GM19238 (cell line): ENCODE results near the gene SRPK2.

Experiments
- DNase-seq: peaks from one replicate; pipeline ENCODE4 v3.0.0; 2011; ENCODE audit warnings: low spot score; ENCODE audit not compliant: insufficient read length

SRPK2 gene

GRCh38 chr7:105224884-105225651 is 163.7 kb downstream of the SRPK2 start:
- DNase-seq: no peak

GRCh38 chr7:105222953-105223352 is 165.8 kb downstream of the SRPK2 start:
- DNase-seq: no peak

DNA sequence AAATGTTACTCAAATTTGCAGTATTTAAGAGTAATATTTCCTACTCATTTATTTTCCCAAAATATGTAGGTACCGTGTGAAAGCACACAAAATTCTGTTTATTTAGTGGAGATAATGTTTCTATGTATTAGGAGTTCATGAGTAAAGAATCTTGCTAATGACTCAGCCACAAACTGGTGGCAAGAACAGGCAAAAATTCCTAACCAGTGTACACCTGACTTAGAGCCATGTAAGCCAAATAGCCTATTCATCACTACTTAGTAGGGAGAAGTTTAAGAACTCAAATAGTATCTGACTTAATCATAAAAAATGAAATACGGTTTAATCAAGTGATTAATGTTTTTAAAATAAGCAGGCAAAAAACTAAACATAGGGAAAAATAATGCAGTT is 169.0 kb downstream of the SRPK2 start:
- no peak for DNase-seq

DNA sequence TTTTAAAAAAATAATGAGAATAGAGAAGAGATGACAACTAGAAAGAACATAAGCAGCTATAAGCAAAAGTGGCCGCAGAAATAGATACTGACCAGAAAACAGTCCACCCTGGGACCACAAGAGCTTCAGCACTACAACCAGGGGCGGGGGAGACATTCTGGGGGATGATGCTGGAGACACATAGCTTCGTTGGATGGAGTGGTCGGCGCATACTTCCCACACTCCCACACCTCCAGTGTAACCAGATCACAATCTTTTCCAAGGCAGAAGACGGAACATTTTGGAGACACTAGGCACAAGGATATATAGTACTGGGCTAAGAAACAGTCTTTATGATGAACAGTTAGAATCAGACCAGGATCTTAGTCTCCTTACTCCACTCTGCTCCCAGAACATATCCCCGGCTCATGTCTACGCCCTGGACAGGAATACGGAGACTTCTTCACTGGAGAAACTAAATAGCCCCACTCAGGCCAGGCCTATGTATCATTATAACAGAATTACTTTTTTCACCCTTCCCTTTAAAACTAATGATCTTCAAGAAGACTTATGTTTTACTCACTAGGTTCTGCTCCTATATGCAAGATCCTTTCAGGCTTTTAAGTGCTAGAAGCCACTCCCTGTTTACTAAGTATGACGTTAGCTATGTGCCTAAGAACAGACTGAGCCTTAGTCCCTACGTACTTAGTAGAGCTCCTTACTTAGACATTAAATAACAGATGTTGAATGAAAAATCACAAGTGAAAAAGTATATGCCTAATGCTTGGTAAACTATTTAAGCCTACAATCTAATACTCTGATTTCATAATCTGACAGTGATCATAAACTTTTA is 169.6 kb downstream of the SRPK2 start:
- no peak for DNase-seq

GRCh38 chr7:105218215-105218614 is 170.5 kb downstream of the SRPK2 start:
- DNase-seq: no peak

DNA sequence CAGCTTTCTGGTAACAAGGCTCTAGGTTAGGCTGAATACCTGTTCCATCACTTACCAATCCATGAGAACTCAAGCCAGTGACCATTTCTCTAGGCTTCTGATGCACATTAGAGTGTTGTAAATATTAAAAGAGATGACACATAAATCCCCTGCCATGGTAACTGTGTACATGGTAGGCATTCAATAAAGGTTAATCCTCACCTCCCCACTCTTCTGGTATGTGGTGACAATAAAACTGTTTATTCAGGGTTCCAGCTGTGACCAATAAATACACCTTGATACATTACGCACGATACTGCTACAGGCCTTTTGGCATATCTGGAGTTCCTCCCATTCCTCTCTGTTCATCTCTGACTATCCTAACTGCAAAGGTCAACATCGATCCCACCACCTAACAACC is 171.9 kb downstream of the SRPK2 start:
- no peak for DNase-seq

DNA sequence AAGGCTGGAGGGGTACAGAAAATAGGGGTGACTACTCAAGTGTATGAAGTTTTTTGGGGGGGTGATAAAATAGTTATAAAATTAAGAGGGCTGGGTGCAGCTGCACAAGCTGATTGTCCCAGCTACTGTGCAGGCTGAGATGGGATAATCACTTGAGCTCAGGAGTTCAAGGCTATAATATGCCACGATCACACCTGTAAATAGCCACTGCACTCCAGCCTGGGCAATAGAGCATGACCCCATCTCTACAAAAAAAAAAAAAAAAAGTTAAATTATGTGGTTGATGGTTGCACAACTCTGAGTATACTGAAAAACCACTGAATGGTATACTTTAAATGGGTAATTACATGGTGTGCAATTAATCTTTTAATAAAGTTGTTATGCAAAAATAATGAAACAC is 172.9 kb downstream of the SRPK2 start:
- no peak for DNase-seq

- no peak for DNase-seq
These were observed 173.5 kb downstream of the SRPK2 start for GRCh38 chr7:105215182-105215581.

DNA sequence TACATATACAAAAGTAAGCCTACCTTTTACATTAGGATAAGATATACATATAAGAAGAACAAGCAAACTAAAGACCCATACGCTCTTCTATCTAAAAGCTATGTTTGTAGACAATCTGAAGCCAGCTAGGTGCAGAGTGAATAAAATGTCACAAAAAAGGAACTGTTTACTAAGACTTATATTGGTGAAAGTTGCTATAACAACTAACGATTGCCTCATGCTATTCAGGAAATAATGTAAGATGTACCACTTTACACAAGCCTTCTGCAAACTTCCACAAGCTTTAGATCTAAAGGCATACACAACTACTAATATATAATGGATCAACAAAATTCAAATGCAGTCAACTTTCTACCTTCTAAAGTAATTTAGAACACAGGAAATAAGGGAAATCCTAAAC is 175.1 kb downstream of the SRPK2 start:
- no peak for DNase-seq

GRCh38 chr7:105212212-105212611 is 176.5 kb downstream of the SRPK2 start:
- no peak for DNase-seq

DNA sequence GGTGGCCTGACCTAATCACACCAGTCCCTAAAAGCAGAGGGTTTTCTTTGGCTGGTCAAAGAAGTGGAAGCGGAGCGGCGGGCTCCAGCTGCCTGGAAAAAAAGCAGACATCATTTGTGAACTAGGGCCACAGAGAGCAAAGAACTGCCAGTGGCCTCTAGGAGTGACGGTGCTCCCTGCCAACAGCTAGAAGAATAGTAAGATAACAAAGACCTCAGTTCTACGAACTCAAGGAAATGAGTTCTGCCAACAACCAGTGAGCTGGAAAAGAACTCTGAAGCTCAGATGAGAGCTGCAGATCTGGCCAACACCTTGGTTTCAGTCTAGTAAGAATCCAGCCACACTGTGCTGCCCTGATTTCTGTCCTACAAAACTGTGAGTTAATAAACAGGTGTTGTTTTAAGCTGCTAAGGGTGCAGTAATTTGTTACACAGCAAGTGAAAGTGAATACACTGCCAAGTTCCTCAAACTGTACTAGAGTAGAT is 178.0 kb downstream of the SRPK2 start:
- DNase-seq: peak; percentile 18

DNA sequence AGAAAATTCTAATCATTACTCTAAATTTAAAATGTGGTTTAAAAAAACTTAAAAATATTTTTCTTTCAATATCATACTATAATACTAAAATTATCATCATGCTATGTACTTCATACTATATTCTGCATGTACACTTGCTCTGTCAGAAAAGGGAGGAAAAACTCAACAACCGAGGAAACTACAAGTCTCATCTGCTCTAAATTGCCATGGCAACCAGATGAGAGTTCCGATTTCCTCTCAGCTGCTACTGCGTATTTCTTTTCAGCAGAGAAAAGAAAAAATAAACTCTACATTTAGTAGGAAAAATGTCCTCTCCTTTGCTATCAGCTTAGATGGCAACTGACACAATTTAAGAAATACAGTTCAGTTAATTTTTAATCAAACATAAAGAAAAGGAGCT is 178.9 kb downstream of the SRPK2 start:
- no peak for DNase-seq

GRCh38 chr7:105209433-105209832 is 179.3 kb downstream of the SRPK2 start:
- DNase-seq: no peak

- DNase-seq: no peak
These were observed 181.7 kb downstream of the SRPK2 start for GRCh38 chr7:105206985-105207384.

DNA sequence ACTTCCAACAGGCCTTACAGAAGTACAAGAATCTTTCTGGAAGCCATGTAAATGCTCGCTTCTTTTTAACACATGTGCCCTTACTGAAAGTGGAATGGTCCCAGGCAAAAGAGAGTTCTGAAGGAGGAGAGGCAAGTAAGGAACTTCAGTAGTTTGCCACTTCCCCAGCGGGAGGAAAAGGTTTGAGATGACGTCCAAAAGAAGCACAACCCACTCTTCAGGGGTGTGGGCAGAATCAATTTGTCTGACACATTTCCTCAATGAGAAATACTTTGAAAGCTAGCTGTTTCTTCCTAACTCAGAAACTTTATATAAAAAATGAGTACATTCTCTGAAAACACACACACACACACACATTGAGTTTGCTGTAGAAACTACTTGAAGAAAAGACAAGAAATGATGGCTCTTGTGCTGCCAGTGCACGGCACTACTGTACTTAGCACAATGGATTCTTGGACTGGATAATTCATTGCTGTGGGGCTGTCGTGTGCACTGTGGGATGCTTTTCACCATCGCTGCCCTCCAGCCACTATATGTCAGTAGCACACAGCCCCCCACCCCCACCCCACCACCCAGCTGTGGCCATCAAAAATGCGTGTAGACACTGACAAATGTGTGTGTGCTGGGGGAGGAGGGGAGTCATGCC is 183.0 kb downstream of the SRPK2 start:
- DNase-seq: no peak

DNA sequence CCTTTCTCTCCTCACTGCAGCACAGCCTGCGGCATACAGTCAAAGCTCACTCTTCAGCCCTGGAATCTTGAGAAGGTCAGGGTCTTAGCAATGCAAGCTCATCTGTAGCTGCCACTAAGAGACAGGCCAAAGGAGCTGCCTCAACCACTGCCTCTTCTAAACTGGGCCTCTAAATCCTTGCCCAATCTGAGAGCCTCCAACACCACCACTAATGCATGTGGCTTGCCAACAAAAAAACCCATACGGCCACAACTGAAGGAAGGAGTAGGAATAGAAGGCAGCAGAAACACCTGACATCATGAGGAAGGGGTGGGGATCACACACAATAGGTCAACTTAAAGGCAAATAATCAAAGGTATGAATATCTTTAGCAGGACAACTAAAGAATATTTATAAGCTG is 183.8 kb downstream of the SRPK2 start:
- no peak for DNase-seq

DNA sequence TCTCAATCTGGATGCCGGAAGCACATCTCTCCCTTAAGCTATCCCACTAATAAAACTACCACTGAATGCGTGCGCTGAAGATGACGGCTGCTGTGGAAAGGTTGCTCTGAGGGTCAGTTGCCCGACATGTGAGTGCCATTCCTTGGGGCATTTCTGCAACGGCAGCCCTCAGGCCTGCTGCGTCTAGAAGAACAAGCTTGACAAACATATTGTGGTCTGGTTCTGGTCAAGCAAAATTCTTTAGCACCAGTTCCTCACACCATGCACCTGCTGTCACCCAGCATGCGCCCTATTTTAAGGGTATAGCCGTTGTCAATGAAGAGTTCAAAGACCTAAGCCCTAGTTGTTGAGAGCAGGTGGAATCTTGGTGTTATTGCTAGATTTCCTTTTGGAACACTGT is 184.2 kb downstream of the SRPK2 start:
- no peak for DNase-seq

DNA sequence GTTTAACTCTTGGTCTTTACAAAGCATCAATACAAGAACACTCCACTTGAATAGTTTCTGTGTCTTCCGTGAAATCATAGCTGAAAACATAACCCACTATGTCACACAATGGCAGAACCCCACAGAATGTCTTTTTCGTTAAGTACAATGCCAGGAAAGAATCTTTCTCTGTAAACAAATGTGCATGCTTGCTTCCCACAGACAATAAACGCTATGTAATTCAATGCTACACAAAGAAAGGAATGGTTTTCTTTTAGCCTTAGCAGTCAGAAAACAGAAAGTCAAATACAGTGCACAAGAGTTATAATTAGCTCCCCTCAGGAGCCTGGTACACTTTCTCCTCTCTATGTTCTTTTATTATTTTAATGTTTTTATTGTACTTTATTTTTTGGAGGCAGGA is 186.1 kb downstream of the SRPK2 start:
- no peak for DNase-seq

- DNase-seq: no peak
These were observed 189.3 kb downstream of the SRPK2 start for GRCh38 chr7:105199386-105199785.

DNA sequence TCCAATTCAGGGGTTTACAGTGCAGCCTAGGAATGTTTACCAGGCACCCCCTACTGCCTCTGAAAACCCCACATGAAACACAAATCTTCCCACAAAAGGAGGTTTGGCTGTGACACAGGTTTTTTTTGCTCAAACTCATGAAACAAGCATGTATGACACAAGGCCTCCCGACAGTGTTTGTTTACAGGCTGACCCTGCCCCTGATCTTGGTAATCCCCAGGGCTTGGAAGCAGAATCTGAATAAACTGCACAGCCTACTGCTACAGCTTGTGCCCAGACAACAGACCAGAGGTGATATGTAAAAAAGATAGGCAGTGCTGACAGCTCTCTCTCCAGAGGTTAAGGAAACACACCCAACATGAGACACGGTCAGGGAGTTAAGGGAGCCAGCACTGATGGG is 190.5 kb downstream of the SRPK2 start:
- DNase-seq: no peak

- DNase-seq: no peak
These were observed 192.2 kb downstream of the SRPK2 start for GRCh38 chr7:105196473-105196872.

- no peak for DNase-seq
These were observed 192.8 kb downstream of the SRPK2 start for GRCh38 chr7:105195891-105196290.
